Measurements from ENCODE around the gene ATP8A1.

ATP8A1 gene

GRCh38 chr4:42442601-42443000 is 214.3 kb downstream of the ATP8A1 start:
- no peak for DNase-seq (ENCODE audit: low read depth)
- no peak overlapping the region for H3K4me3 ChIP-seq (ENCODE audit: control insufficient read depth, low read depth, low read length)
- no peak for TF ChIP-seq CTCF (conservative IDR thresholded peaks at IDR 0.05; ENCODE audit: control insufficient read depth, insufficient read depth, low read depth, low read length)

GRCh38 chr4:42440083-42440482 is 216.8 kb downstream of the ATP8A1 start:
- no peak for DNase-seq (ENCODE audit: low read depth)
- H3K4me3 ChIP-seq (ENCODE audit: control insufficient read depth, low read depth, low read length): no peak overlapping the region
- TF ChIP-seq CTCF (conservative IDR thresholded peaks at IDR 0.05; ENCODE audit: control insufficient read depth, insufficient read depth, low read depth, low read length): no peak

GRCh38 chr4:42436928-42437565 is 219.9 kb downstream of the ATP8A1 start:
- no peak overlapping the region for H3K4me3 ChIP-seq (ENCODE audit: control insufficient read depth, low read depth, low read length)
- TF ChIP-seq CTCF (conservative IDR thresholded peaks at IDR 0.05; ENCODE audit: control insufficient read depth, insufficient read depth, low read depth, low read length): no peak

GRCh38 chr4:42428036-42428435 is 228.9 kb downstream of the ATP8A1 start:
- no peak for DNase-seq (ENCODE audit: low read depth)
- no peak for TF ChIP-seq CTCF (conservative IDR thresholded peaks at IDR 0.05; ENCODE audit: control insufficient read depth, insufficient read depth, low read depth, low read length)
- H3K4me3 ChIP-seq (ENCODE audit: control insufficient read depth, low read depth, low read length): no peak overlapping the region

More at GRCh38 chr4:42436928-42437565, 219.9 kb downstream of the ATP8A1 start:
- no peak for DNase-seq (ENCODE audit: low read depth)

GRCh38 chr4:42425146-42426065 is 231.5 kb downstream of the ATP8A1 start:
- no peak for DNase-seq (ENCODE audit: low read depth)
- TF ChIP-seq CTCF (conservative IDR thresholded peaks at IDR 0.05; ENCODE audit: control insufficient read depth, insufficient read depth, low read depth, low read length): no peak
- no peak overlapping the region for H3K4me3 ChIP-seq (ENCODE audit: control insufficient read depth, low read depth, low read length)

GRCh38 chr4:42420140-42420539 is 236.8 kb downstream of the ATP8A1 start:
- DNase-seq (ENCODE audit: low read depth): no peak
- no peak overlapping the region for H3K4me3 ChIP-seq (ENCODE audit: control insufficient read depth, low read depth, low read length)
- no peak for TF ChIP-seq CTCF (conservative IDR thresholded peaks at IDR 0.05; ENCODE audit: control insufficient read depth, insufficient read depth, low read depth, low read length)
